Astrocyte (in vitro differentiated cells and primary cell): Measurements from ENCODE around the gene COL5A1. TPM values are rescaled to one million over a fixed set of nuclear protein-coding genes. Genes with fewer than 3 reads are reported as not detected.

ENCODE experiments used
- DNase-seq: peaks from one replicate; pipeline ENCODE4 v3.0.0-alpha.2; 2010; ENCODE audit warnings: low read depth
- FAIRE-seq: peaks from 2 replicates; lab custom pipeline; 2011; peaks lifted over from hg19 to GRCh38; lab: Jason Lieb, UNC
- H2AFZ ChIP-seq: 2 replicates; pipeline ENCODE4 v1.6.0; 2012; ENCODE audit warnings: low read depth, low read length, inconsistent platforms
- H3K27ac ChIP-seq: 2 replicates; pipeline ENCODE4 v1.5.1; 2011; ENCODE audit warnings: low read depth, low read length, inconsistent platforms
- H3K27me3 ChIP-seq: 2 replicates; pipeline ENCODE4 v1.6.0; 2011; ENCODE audit warnings: low read length, inconsistent platforms; ENCODE audit not compliant: insufficient read depth
- H3K36me3 ChIP-seq: 2 replicates; pipeline ENCODE4 v1.5.1; 2011; ENCODE audit warnings: low read length, inconsistent platforms; ENCODE audit not compliant: insufficient read depth
- H3K4me1 ChIP-seq: 2 replicates; pipeline ENCODE4 v1.5.1; 2011; ENCODE audit warnings: low read length, inconsistent platforms; ENCODE audit not compliant: insufficient read depth
- H3K4me2 ChIP-seq: 2 replicates; pipeline ENCODE4 v1.6.0; 2012; ENCODE audit warnings: low read length, inconsistent platforms
- H3K4me3 ChIP-seq: 2 replicates; pipeline ENCODE4 v1.5.1; 2011; ENCODE audit warnings: low read depth, mild to moderate bottlenecking, low read length, inconsistent platforms; ENCODE audit not compliant: insufficient read depth
- H3K79me2 ChIP-seq: 2 replicates; pipeline ENCODE4 v1.6.0; 2012; ENCODE audit warnings: mild to moderate bottlenecking, low read length, inconsistent platforms; ENCODE audit not compliant: insufficient read depth
- H3K9ac ChIP-seq: 2 replicates; pipeline ENCODE4 v1.6.0; 2012; ENCODE audit warnings: mild to moderate bottlenecking, low read length, inconsistent platforms
- H3K9me3 ChIP-seq: 2 replicates; pipeline ENCODE4 v1.5.1; 2012; ENCODE audit warnings: low read depth, mild to moderate bottlenecking, low read length, inconsistent platforms; ENCODE audit not compliant: insufficient read depth
- H4K20me1 ChIP-seq: 2 replicates; pipeline ENCODE4 v1.6.0; 2012; ENCODE audit warnings: low read length, inconsistent platforms; ENCODE audit not compliant: insufficient read depth
- H3K27ac Mint-ChIP-seq: one replicate; pipeline ENCODE4 v1.8.0; 2021; ENCODE audit warnings: mild to moderate bottlenecking, mixed read lengths; ENCODE audit not compliant: unreplicated experiment
- H3K27me3 Mint-ChIP-seq: one replicate; pipeline ENCODE4 v1.8.0; 2021; ENCODE audit warnings: low read depth, mixed read lengths; ENCODE audit not compliant: unreplicated experiment
- H3K36me3 Mint-ChIP-seq: one replicate; pipeline ENCODE4 v1.8.0; 2021; ENCODE audit warnings: low read depth, mixed read lengths; ENCODE audit not compliant: unreplicated experiment
- H3K4me1 Mint-ChIP-seq: one replicate; pipeline ENCODE4 v1.8.0; 2021; ENCODE audit warnings: low read depth, mixed read lengths; ENCODE audit not compliant: unreplicated experiment
- H3K4me3 Mint-ChIP-seq: one replicate; pipeline ENCODE4 v1.8.0; 2021; ENCODE audit warnings: mild to moderate bottlenecking, moderate library complexity, mixed read lengths; ENCODE audit not compliant: unreplicated experiment
- H3K9me3 Mint-ChIP-seq: one replicate; pipeline ENCODE4 v1.8.0; 2021; ENCODE audit warnings: mild to moderate bottlenecking, mixed read lengths; ENCODE audit not compliant: unreplicated experiment
- CTCF ChIP-seq: IDR thresholded peaks from 2 replicates; pipeline ENCODE4 v1.5.1; 2011; ENCODE audit warnings: low read depth, mild to moderate bottlenecking, inconsistent platforms, low read length, moderate library complexity; ENCODE audit not compliant: insufficient read depth
- EZH2 ChIP-seq: IDR thresholded peaks from 2 replicates; pipeline ENCODE4 v1.6.1; 2012; ENCODE audit warnings: mild to moderate bottlenecking, low read length, inconsistent platforms; ENCODE audit not compliant: insufficient read depth
- total RNA-seq: library from RNA; stranded (reverse); gene quantifications from 2 replicates; pipeline ENCODE4 v1.2.1, GENCODE V29; 2021

Gene COL5A1
- total RNA-seq, 1 donor from 2014 or later: 1,055 TPM

GRCh38 chr9:134808447-134808792 lies 166.8 kb downstream of the COL5A1 start:
- Histone ChIP-seq H4K20me1 (peaks cover 79% of the 10 kb centered on the region), H3K9me3 (no peaks in the 10 kb centered on the region), H3K4me2 (no peak overlapping the region), H3K79me2 (peaks cover 6% of the 10 kb centered on the region), H3K27ac (peak overlapping the region; percentile 5), H3K36me3 (peaks cover 50% of the 10 kb centered on the region), H3K4me3 (no peak overlapping the region), H3K9ac (no peak overlapping the region), H3K27me3 (no peaks in the 10 kb centered on the region), H2AFZ (no peak overlapping the region), H3K4me1 (peaks cover 57% of the 10 kb centered on the region)
- H3K9me3 Mint-ChIP-seq: no peaks in the 10 kb centered on the region
- H3K27ac Mint-ChIP-seq: peak overlapping the region; percentile 44
- H3K36me3 Mint-ChIP-seq: peaks cover 49% of the 10 kb centered on the region
- H3K4me1 Mint-ChIP-seq: peaks cover 58% of the 10 kb centered on the region
- FAIRE-seq (peak; percentile 76), DNase-seq (no peak)
- TF ChIP-seq EZH2 (no peak), CTCF (no peak)
- no peaks in the 10 kb centered on the region for H3K27me3 Mint-ChIP-seq
- peak overlapping the region; percentile 27 for H3K4me3 Mint-ChIP-seq

- no peak overlapping the region for H3K4me2 ChIP-seq
- H4K20me1 ChIP-seq: peaks cover 82% of the 10 kb centered on the region
- no peak overlapping the region for H2AFZ ChIP-seq
- no peaks in the 10 kb centered on the region for H3K9me3 ChIP-seq
- H3K27me3 ChIP-seq: no peaks in the 10 kb centered on the region
- Mint-ChIP-seq H3K4me3 (no peak overlapping the region), H3K4me1 (peaks cover 56% of the 10 kb centered on the region), H3K9me3 (no peaks in the 10 kb centered on the region), H3K27ac (peak overlapping the region; percentile 66), H3K27me3 (no peaks in the 10 kb centered on the region), H3K36me3 (peaks cover 49% of the 10 kb centered on the region)
- peaks cover 64% of the 10 kb centered on the region for H3K4me1 ChIP-seq
- H3K9ac ChIP-seq: peak overlapping the region; percentile 82
- TF ChIP-seq CTCF (no peak), EZH2 (no peak)
- DNase-seq (no peak), FAIRE-seq (no peak)
- H3K79me2 ChIP-seq: peaks cover 14% of the 10 kb centered on the region
- peak overlapping the region; percentile 33 for H3K27ac ChIP-seq
- H3K36me3 ChIP-seq: peaks cover 54% of the 10 kb centered on the region
- H3K4me3 ChIP-seq: no peak overlapping the region
These were observed 167.7 kb downstream of the COL5A1 start for GRCh38 chr9:134809292-134809691.

- no peaks in the 10 kb centered on the region for H3K9me3 Mint-ChIP-seq
- peaks cover 48% of the 10 kb centered on the region for H3K36me3 Mint-ChIP-seq
- peak overlapping the region; percentile 66 for H3K27ac Mint-ChIP-seq
- Histone ChIP-seq H3K36me3 (peaks cover 57% of the 10 kb centered on the region), H3K9me3 (no peaks in the 10 kb centered on the region), H4K20me1 (peaks cover 82% of the 10 kb centered on the region), H2AFZ (no peak overlapping the region), H3K9ac (peak overlapping the region; percentile 82), H3K79me2 (peaks cover 15% of the 10 kb centered on the region), H3K27me3 (no peaks in the 10 kb centered on the region), H3K4me1 (peaks cover 69% of the 10 kb centered on the region), H3K4me2 (no peak overlapping the region), H3K4me3 (no peak overlapping the region), H3K27ac (peak overlapping the region; percentile 95)
- no peak overlapping the region for H3K4me3 Mint-ChIP-seq
- peak; percentile 49 for FAIRE-seq
- H3K4me1 Mint-ChIP-seq: peaks cover 56% of the 10 kb centered on the region
- no peaks in the 10 kb centered on the region for H3K27me3 Mint-ChIP-seq
- TF ChIP-seq CTCF: no peak
- TF ChIP-seq EZH2: no peak
- no peak for DNase-seq
These were observed 168.2 kb downstream of the COL5A1 start for GRCh38 chr9:134809826-134810225.
